Common myeloid progenitor, CD34-positive (primary cell): ENCODE data around the gene EIF4EBP2.

Source experiments
- CTCF ChIA-PET: fragments of 350-600 bp; sonication (Branson Sonifier 250); formaldehyde crosslinking; loops from one replicate; lab custom pipeline; 2021; ENCODE audit warnings: antibody characterized with exemption; lab: Charles Lee
- POLR2A ChIA-PET: fragments of 350-600 bp; sonication (Branson Sonifier 250); formaldehyde crosslinking; loops from one replicate; lab custom pipeline; 2021; ENCODE audit warnings: antibody characterized with exemption; lab: Charles Lee
- DNase-seq, 3 donors: peaks; one replicate each; pipeline versions ENCODE4 v3.0.0 to v3.0.0-alpha.2; 2013
- H3K27ac ChIP-seq, 2 experiments: 1 replicate in 1 of 2; 2 replicates in 1 of 2; pipeline ENCODE4 v1.7.0; 2013; ENCODE audit warnings: inconsistent platforms in 2 of 2, low read length in 2 of 2, mild to moderate bottlenecking in 2 of 2, low read depth in 1 of 2, moderate library complexity in 1 of 2; ENCODE audit not compliant: severe bottlenecking in 2 of 2, insufficient read depth in 1 of 2, poor library complexity in 1 of 2
- H3K27me3 ChIP-seq, 5 experiments: replicated peaks in 2 of 5; 1 replicate in 3 of 5; 2 replicates in 2 of 5; pipeline versions ENCODE4 v1.6.1 to v1.7.0; 2013; ENCODE audit warnings: low read length in 4 of 5, mild to moderate bottlenecking in 2 of 5, moderate library complexity in 2 of 5, inconsistent platforms in 1 of 5; ENCODE audit not compliant: insufficient read depth in 5 of 5, control insufficient read depth in 4 of 5
- H3K36me3 ChIP-seq, 4 experiments: 1 replicate in 2 of 4; 2 replicates in 2 of 4; pipeline versions ENCODE4 v1.6.1 to v1.7.0; 2013; ENCODE audit warnings: low read length in 3 of 4, control low read depth in 1 of 4, mild to moderate bottlenecking in 1 of 4; ENCODE audit not compliant: control insufficient read depth in 4 of 4, insufficient read depth in 4 of 4
- H3K4me1 ChIP-seq, 4 experiments: 1 replicate in 3 of 4; 2 replicates in 1 of 4; pipeline versions ENCODE4 v1.6.1 to v1.7.1; 2013; ENCODE audit warnings: low read length in 3 of 4, mild to moderate bottlenecking in 3 of 4, control low read depth in 1 of 4, inconsistent platforms in 1 of 4, moderate library complexity in 1 of 4; ENCODE audit not compliant: control insufficient read depth in 4 of 4, insufficient read depth in 4 of 4; ENCODE audit errors: control extremely low read depth in 1 of 4
- H3K4me3 ChIP-seq, 7 experiments: 1 replicate in 4 of 7; 2 replicates in 3 of 7; pipeline versions ENCODE4 v1.5.1 to v1.7.0; 2013; ENCODE audit warnings: mild to moderate bottlenecking in 7 of 7, low read length in 6 of 7, moderate library complexity in 6 of 7, inconsistent platforms in 2 of 7, low read depth in 2 of 7, control low read depth in 1 of 7; ENCODE audit not compliant: insufficient read depth in 4 of 7, control insufficient read depth in 1 of 7; ENCODE audit errors: extremely low read depth in 1 of 7
- H3K9me3 ChIP-seq, 5 experiments: 1 replicate in 4 of 5; 2 replicates in 1 of 5; pipeline versions ENCODE4 v1.6.1 to v1.7.1; 2013; ENCODE audit warnings: low read length in 4 of 5, mild to moderate bottlenecking in 2 of 5, inconsistent platforms in 1 of 5, low read depth in 1 of 5, moderate library complexity in 1 of 5; ENCODE audit not compliant: control insufficient read depth in 4 of 5, insufficient read depth in 2 of 5; ENCODE audit errors: control extremely low read depth in 1 of 5
- WGBS: methylation state at CpG from one replicate; pipeline ENCODE4 v1.1.5; 2013; ENCODE audit not compliant: insufficient coverage; 5-methylcytosine and 5-hydroxymethylcytosine counted together

The EIF4EBP2 gene

DNA sequence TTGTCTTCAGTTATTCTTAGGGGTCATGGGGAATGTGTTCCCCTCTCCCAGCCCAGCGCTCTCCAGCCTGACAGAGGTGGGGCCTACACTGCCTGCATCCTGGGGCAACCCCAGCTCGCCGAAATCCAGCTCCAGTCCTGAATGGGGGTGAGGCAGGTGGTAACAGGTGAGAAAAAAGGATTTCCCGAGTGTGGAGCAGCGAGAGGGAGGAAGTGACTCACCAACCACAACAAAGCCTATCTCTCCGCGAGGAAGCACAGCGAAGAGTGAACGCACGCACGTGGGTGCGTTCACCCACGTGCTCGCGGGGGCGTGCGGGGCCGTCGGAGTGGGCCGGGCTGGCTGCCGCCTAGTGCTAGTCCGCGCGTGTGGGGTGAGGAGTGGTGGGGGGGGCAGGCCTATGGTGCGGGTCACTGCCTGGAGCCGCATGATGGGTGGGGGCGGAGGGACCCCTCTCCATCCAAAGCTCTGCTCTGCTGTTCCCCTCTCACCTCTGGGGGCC, 73.8 kb downstream of the EIF4EBP2 start:
- peak overlapping the region in 4 of 7 experiments; percentile 48 to 77 (median 70) for H3K4me3 ChIP-seq
- H3K9me3 ChIP-seq = no peaks in the 10 kb centered on the region
- H3K4me1 ChIP-seq = peaks cover 2 to 61% (median 52%) of the 10 kb centered on the region in 4 experiments
- no peak overlapping the region for H3K27ac ChIP-seq
- CTCF ChIA-PET = interaction anchor here (0.8 to 7.8 kb wide), 12 partner anchors 8 to 61 kb away, joined by 3 to 46 read pairs (median 6); no protein-coding TSS in a partner anchor
- 15% methylated on average over 7 of the region's 27 CpGs for WGBS
- peak; percentile 77 to 93 (median 90) for DNase-seq
- POLR2A ChIA-PET = interaction anchor here (0.7 to 1.3 kb wide), 5 partner anchors 12 to 31 kb away, joined by 3 to 7 read pairs (median 4); no protein-coding TSS in a partner anchor
- no peaks in the 10 kb centered on the region for H3K27me3 ChIP-seq
- H3K36me3 ChIP-seq = no peaks in the 10 kb centered on the region
